HepG2 (cell line): ENCODE results near the gene LHX5. TPM values are rescaled to one million over a fixed set of nuclear protein-coding genes. Genes with fewer than 3 reads are reported as not detected.

ENCODE experiments used
- AGO1 ChIP-seq: fragments of 200-400 bp; formaldehyde crosslinking; IDR thresholded peaks from 2 replicates; pipeline ENCODE4 v1.6.1; 2017; ENCODE audit warnings: mild to moderate bottlenecking, low read depth, low read length, moderate library complexity; ENCODE audit not compliant: poor library complexity, severe bottlenecking
- AGO2 ChIP-seq: fragments of 200-400 bp; formaldehyde crosslinking; optimal IDR thresholded peaks from 2 replicates; pipeline ENCODE3; 2017; ENCODE audit warnings: mild to moderate bottlenecking, low read depth, low read length, moderate library complexity
- BCL6 ChIP-seq: IDR thresholded peaks from 2 replicates; pipeline ENCODE4 v1.6.1; 2016; ENCODE audit warnings: missing genetic modification reagents, missing compliant biosample characterization
- BRCA1 ChIP-seq: sonication (generic); formaldehyde crosslinking; IDR thresholded peaks from 2 replicates; pipeline ENCODE4 v1.4.0; 2020; ENCODE audit warnings: missing genetic modification reagents
- ERF ChIP-seq: IDR thresholded peaks from 2 replicates; pipeline ENCODE4 v1.6.1; 2018; ENCODE audit warnings: missing biosample characterization, missing genetic modification reagents
- FOSL2 ChIP-seq: sonication (generic); formaldehyde crosslinking; IDR thresholded peaks from 2 replicates; pipeline ENCODE4 v1.4.0; 2020; ENCODE audit warnings: missing genetic modification reagents
- FOXP4 ChIP-seq: sonication (generic); formaldehyde crosslinking; IDR thresholded peaks from 2 replicates; pipeline ENCODE4 v1.4.0; 2020; ENCODE audit warnings: missing genetic modification reagents
- GMEB2 ChIP-seq: IDR thresholded peaks from 2 replicates; pipeline ENCODE4 v1.6.1; 2016; ENCODE audit warnings: missing biosample characterization, missing genetic modification reagents, low read depth
- KDM5B ChIP-seq: sonication (generic); formaldehyde crosslinking; IDR thresholded peaks from 2 replicates; pipeline ENCODE4 v1.4.0; 2020; ENCODE audit warnings: missing genetic modification reagents, mild to moderate bottlenecking, borderline replicate concordance
- KLF13 ChIP-seq: sonication (generic); formaldehyde crosslinking; IDR thresholded peaks from 2 replicates; pipeline ENCODE4 v1.4.0; 2020; ENCODE audit warnings: mild to moderate bottlenecking, missing genetic modification reagents
- NFRKB ChIP-seq: fragments of 450-650 bp; IDR thresholded peaks from 2 replicates; pipeline ENCODE4 v1.6.1; 2017
- NR2F6 ChIP-seq, 2 experiments: IDR thresholded peaks; 2 replicates each; pipeline ENCODE4 v1.6.1; 2016; ENCODE audit warnings: antibody characterized with exemption in 1 of 2, mild to moderate bottlenecking in 1 of 2
- PITX1 ChIP-seq: sonication (generic); formaldehyde crosslinking; IDR thresholded peaks from 2 replicates; pipeline ENCODE4 v1.5.1; 2020; ENCODE audit warnings: mild to moderate bottlenecking, missing genetic modification reagents
- RAD21 ChIP-seq: fragments of 450-650 bp; formaldehyde crosslinking; IDR thresholded peaks from 2 replicates; pipeline ENCODE4 v1.5.0; 2020; ENCODE audit warnings: mild to moderate bottlenecking
- SCMH1 ChIP-seq: sonication (generic); formaldehyde crosslinking; IDR thresholded peaks from 2 replicates; pipeline ENCODE4 v1.9.0; 2021; ENCODE audit warnings: missing genetic modification reagents, mild to moderate bottlenecking, borderline replicate concordance
- SP2 ChIP-seq: sonication (generic); formaldehyde crosslinking; IDR thresholded peaks from 2 replicates; pipeline ENCODE4 v1.5.1; 2020; ENCODE audit warnings: mild to moderate bottlenecking, missing genetic modification reagents
- SP5 ChIP-seq: IDR thresholded peaks from 2 replicates; pipeline ENCODE4 v1.6.1; 2016; ENCODE audit warnings: low read depth, borderline replicate concordance
- THAP7 ChIP-seq: sonication (generic); formaldehyde crosslinking; IDR thresholded peaks from 2 replicates; pipeline ENCODE4 v1.8.1; 2023; ENCODE audit warnings: mild to moderate bottlenecking, missing genetic modification reagents
- YY1 ChIP-seq: IDR thresholded peaks from 2 replicates; pipeline ENCODE4 v1.6.1; 2011; ENCODE audit warnings: low read length, low read depth, moderate library complexity, mild to moderate bottlenecking; ENCODE audit not compliant: insufficient read depth, insufficient replicate concordance
- ZGPAT ChIP-seq: IDR thresholded peaks from 2 replicates; pipeline ENCODE4 v1.6.1; 2016; ENCODE audit warnings: mild to moderate bottlenecking
- ZNF12 ChIP-seq: sonication (generic); formaldehyde crosslinking; IDR thresholded peaks from 2 replicates; pipeline ENCODE4 v1.5.0; 2020; ENCODE audit warnings: missing genetic modification reagents
- ZNF143 ChIP-seq: sonication (generic); formaldehyde crosslinking; IDR thresholded peaks from 2 replicates; pipeline ENCODE4 v1.4.0; 2020; ENCODE audit warnings: missing genetic modification reagents
- ZNF230 ChIP-seq: sonication (generic); formaldehyde crosslinking; IDR thresholded peaks from 2 replicates; pipeline ENCODE4 v1.4.0; 2020; ENCODE audit warnings: mild to moderate bottlenecking, missing genetic modification reagents
- ZNF251 ChIP-seq: sonication (generic); formaldehyde crosslinking; IDR thresholded peaks from 2 replicates; pipeline ENCODE4 v1.9.0; 2021; ENCODE audit warnings: mild to moderate bottlenecking, missing genetic modification reagents
- ZNF350 ChIP-seq: sonication (generic); formaldehyde crosslinking; IDR thresholded peaks from 2 replicates; pipeline ENCODE4 v1.4.0; 2020; ENCODE audit warnings: mild to moderate bottlenecking, low read depth, missing genetic modification reagents, borderline replicate concordance
- ZNF558 ChIP-seq: sonication (generic); formaldehyde crosslinking; IDR thresholded peaks from 2 replicates; pipeline ENCODE4 v1.9.0; 2022; ENCODE audit warnings: mild to moderate bottlenecking, missing genetic modification reagents, borderline replicate concordance
- ZSCAN9 ChIP-seq: IDR thresholded peaks from 2 replicates; pipeline ENCODE4 v1.6.1; 2016; ENCODE audit warnings: borderline replicate concordance
- polyA plus RNA-seq, 8 experiments: library from polyadenylated mRNA; depleted of rRNA in 3 of 8; stranded (reverse) in 7 of 8; unstranded in 1 of 8; fragments of >200 nt; fragmentation: Illumina TruSeq in 4 of 8; extraction: Trizol in 4 of 8; gene quantifications; 2 replicates each; pipeline versions ENCODE4 v1.2.1 to v1.2.3, GENCODE V29; 2011 to 2016; ENCODE audit warnings: low read depth in 4 of 8, missing spikeins in 1 of 8, mixed read lengths in 1 of 8; ENCODE audit not compliant: insufficient read depth in 1 of 8
- total RNA-seq, 5 experiments: library from RNA; depleted of rRNA; stranded (reverse); fragments of >200 nt; fragmentation: Illumina TruSeq; extraction: Trizol; gene quantifications; 2 replicates each; pipeline ENCODE4 v1.2.3, GENCODE V29; 2016; ENCODE audit warnings: low read depth in 1 of 5

The LHX5 gene
- total and polyA plus RNA-seq, 2 of the 13 experiments (the other 11 are each of a cell fraction or from before 2014, with no cell fraction given), result not detected

DNA sequence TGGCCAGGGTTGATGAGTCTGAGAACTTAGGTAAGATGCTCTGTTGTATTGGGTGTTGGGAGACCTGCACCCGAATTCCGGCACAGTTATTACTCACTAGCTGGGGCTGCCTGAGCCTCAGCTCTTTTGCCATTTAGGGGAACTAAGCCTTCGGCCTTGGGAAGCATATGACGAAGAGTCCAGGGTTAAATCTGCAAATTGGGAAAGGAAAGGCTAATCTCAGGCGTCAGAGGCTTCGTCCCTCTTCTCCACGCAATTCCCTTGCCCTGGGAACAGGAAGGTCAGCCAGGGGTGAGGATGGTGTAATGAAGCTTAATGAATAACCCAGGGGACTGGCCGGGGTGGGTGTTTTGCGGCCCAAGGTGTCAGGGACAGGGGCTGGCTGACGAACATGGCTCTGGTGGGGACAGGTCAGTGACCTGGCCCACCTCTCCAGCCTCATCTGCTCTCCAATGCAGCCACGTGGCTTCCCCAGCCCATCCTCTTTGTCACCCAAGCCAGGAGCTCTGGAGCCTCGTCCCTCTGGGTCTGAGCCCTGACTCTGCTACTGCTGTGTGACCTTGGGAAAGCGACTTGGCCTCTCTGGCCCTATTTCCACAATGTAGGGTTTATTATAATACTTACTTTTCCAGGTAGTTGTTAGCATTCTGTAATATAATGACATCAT, 53.3 kb downstream of the LHX5 start (continued):
- no peak for TF ChIP-seq SCMH1 (CRISPR knock-in tag)
- peak; percentile 21; the same call in 1 of the 2 replicates for TF ChIP-seq ZNF350 (CRISPR knock-in tag)
- no peak for TF ChIP-seq ZNF12 (CRISPR knock-in tag)
- no peak for TF ChIP-seq GMEB2
- TF ChIP-seq PITX1 (CRISPR knock-in tag), result peak; percentile 29; the same call in 1 of the 2 replicates
- TF ChIP-seq YY1, result no peak
- TF ChIP-seq FOSL2 (CRISPR knock-in tag), result peak; percentile 36; the same call in 1 of the 2 replicates
- TF ChIP-seq KLF13, result no peak
- peak; percentile 25; the same call in 1 of the 2 replicates for TF ChIP-seq ZNF230 (CRISPR knock-in tag)
- TF ChIP-seq ZNF251, result no peak
- TF ChIP-seq BRCA1 (CRISPR knock-in tag), result no peak
- no peak for TF ChIP-seq KDM5B (CRISPR knock-in tag)
- TF ChIP-seq THAP7 (CRISPR knock-in tag), result no peak
- TF ChIP-seq AGO2, result no peak
- no peak for TF ChIP-seq AGO1
- no peak for TF ChIP-seq ZNF143 (CRISPR knock-in tag)
- TF ChIP-seq ZNF558 (CRISPR knock-in tag), result no peak
- TF ChIP-seq ZSCAN9 (CRISPR knock-in tag), result no peak
- TF ChIP-seq BCL6 (CRISPR knock-in tag), result peak; percentile 76
- no peak for TF ChIP-seq ZGPAT
- TF ChIP-seq RAD21 (CRISPR knock-in tag), result no peak
- TF ChIP-seq NR2F6 (IDR thresholded peaks at IDR 0.05), result peak; percentile 92
- TF ChIP-seq NR2F6 (CRISPR knock-in tag; IDR thresholded peaks at IDR 0.05), result peak; percentile 91
- no peak for TF ChIP-seq SP2 (CRISPR knock-in tag)
- no peak for TF ChIP-seq ERF
- peak; percentile 48; the same call in 1 of the 2 replicates for TF ChIP-seq SP5 (CRISPR knock-in tag)
- peak; percentile 80 for TF ChIP-seq FOXP4 (CRISPR knock-in tag)
- no peak for TF ChIP-seq NFRKB
